Loucy (cell line): ENCODE measurements around the gene SMARCAD1.

Experiments used
- H2AFZ ChIP-seq: fragments of 200-600 bp; sonication (generic); 2 replicates; pipeline ENCODE4 v1.6.0; 2016; ENCODE audit warnings: antibody characterized with exemption, mild to moderate bottlenecking, low read length, moderate library complexity
- H3F3A ChIP-seq: fragments of 200-600 bp; 2 replicates; pipeline ENCODE4 v1.6.0; 2016; ENCODE audit warnings: antibody characterized with exemption, low read depth, mild to moderate bottlenecking
- H3K27me3 ChIP-seq: fragments of 200-600 bp; sonication (generic); 2 replicates; pipeline ENCODE4 v1.6.1; 2014; ENCODE audit warnings: low read length, mild to moderate bottlenecking; ENCODE audit not compliant: insufficient read depth, poor library complexity, severe bottlenecking
- H3K36me3 ChIP-seq: fragments of 200-600 bp; sonication (generic); 2 replicates; pipeline ENCODE4 v1.6.1; 2016; ENCODE audit warnings: low read length; ENCODE audit not compliant: insufficient read depth
- H3K4me1 ChIP-seq: fragments of 200-600 bp; sonication (generic); 2 replicates; pipeline ENCODE4 v1.5.1; 2014; ENCODE audit warnings: low read length, mild to moderate bottlenecking; ENCODE audit not compliant: insufficient read depth, poor library complexity, severe bottlenecking
- H3K4me2 ChIP-seq: fragments of 200-600 bp; sonication (generic); 2 replicates; pipeline ENCODE4 v1.6.0; 2014; ENCODE audit warnings: antibody characterized with exemption, low read length, low read depth, mild to moderate bottlenecking; ENCODE audit not compliant: poor library complexity, severe bottlenecking
- H3K4me3 ChIP-seq: fragments of 200-600 bp; sonication (generic); 2 replicates; pipeline ENCODE4 v1.5.1; 2014; ENCODE audit warnings: low read length, mild to moderate bottlenecking, mixed read lengths; ENCODE audit not compliant: poor library complexity, severe bottlenecking
- H3K79me2 ChIP-seq: fragments of 200-600 bp; sonication (generic); 2 replicates; pipeline ENCODE4 v1.6.1; 2014; ENCODE audit warnings: low read length; ENCODE audit not compliant: insufficient read depth
- H3K9ac ChIP-seq: fragments of 200-600 bp; sonication (generic); 2 replicates; pipeline ENCODE4 v1.6.0; 2014; ENCODE audit warnings: mild to moderate bottlenecking, low read depth, low read length, moderate library complexity; ENCODE audit not compliant: poor library complexity, severe bottlenecking
- H3K9me2 ChIP-seq: fragments of 200-600 bp; sonication (generic); replicated peaks from 2 replicates; pipeline ENCODE4 v1.6.1; 2016; ENCODE audit warnings: low read depth, low read length, mixed read lengths
- H3K9me3 ChIP-seq: fragments of 200-600 bp; sonication (generic); 2 replicates; pipeline ENCODE4 v1.6.1; 2014; ENCODE audit warnings: mild to moderate bottlenecking, antibody characterized with exemption, low read length, low read depth; ENCODE audit not compliant: insufficient read depth
- H4K20me1 ChIP-seq: fragments of 200-600 bp; sonication (generic); 2 replicates; pipeline ENCODE4 v1.6.0; 2014; ENCODE audit warnings: antibody characterized with exemption, low read length, mild to moderate bottlenecking; ENCODE audit not compliant: insufficient read depth, poor library complexity, severe bottlenecking
- CTCF ChIP-seq: fragments of 200-600 bp; sonication (generic); conservative IDR thresholded peaks from 2 replicates; pipeline ENCODE4 v1.5.1; 2014; ENCODE audit warnings: mild to moderate bottlenecking, antibody characterized with exemption, low read length
- EZH2phosphoT487 ChIP-seq: fragments of 200-600 bp; IDR thresholded peaks from 2 replicates; pipeline ENCODE4 v1.6.1; 2018; ENCODE audit warnings: antibody characterized with exemption, mild to moderate bottlenecking, moderate library complexity, borderline replicate concordance

The SMARCAD1 gene

GRCh38 chr4:94276204-94276603, 68.5 kb downstream of the SMARCAD1 start:
- H2AFZ ChIP-seq: no peak overlapping the region
- no peaks in the 10 kb centered on the region for H3K9me3 ChIP-seq
- H4K20me1 ChIP-seq: no peaks in the 10 kb centered on the region
- no peak overlapping the region for H3K4me2 ChIP-seq
- H3K4me3 ChIP-seq: no peak overlapping the region
- H3F3A ChIP-seq: no peaks in the 10 kb centered on the region
- no peaks in the 10 kb centered on the region for H3K27me3 ChIP-seq
- H3K9ac ChIP-seq: no peak overlapping the region
- H3K36me3 ChIP-seq: peaks cover 81% of the 10 kb centered on the region
- H3K9me2 ChIP-seq: no peaks in the 10 kb centered on the region
- no peak for TF ChIP-seq CTCF
- no peak for TF ChIP-seq EZH2phosphoT487
- no peaks in the 10 kb centered on the region for H3K79me2 ChIP-seq
- no peaks in the 10 kb centered on the region for H3K4me1 ChIP-seq

- Histone ChIP-seq H3K4me1 (no peaks in the 10 kb centered on the region), H3K9me3 (no peaks in the 10 kb centered on the region), H3K79me2 (no peaks in the 10 kb centered on the region), H3K9me2 (no peaks in the 10 kb centered on the region), H3K4me2 (no peak overlapping the region), H4K20me1 (no peaks in the 10 kb centered on the region), H3F3A (no peaks in the 10 kb centered on the region), H3K36me3 (peaks cover 78% of the 10 kb centered on the region), H2AFZ (no peak overlapping the region), H3K27me3 (no peaks in the 10 kb centered on the region), H3K4me3 (no peak overlapping the region), H3K9ac (no peak overlapping the region)
- TF ChIP-seq CTCF: no peak
- no peak for TF ChIP-seq EZH2phosphoT487
Measured at GRCh38 chr4:94277534-94277933, 69.9 kb downstream of the SMARCAD1 start.

GRCh38 chr4:94278781-94279180, 71.1 kb downstream of the SMARCAD1 start:
- Histone ChIP-seq H2AFZ (no peak overlapping the region), H3K79me2 (no peaks in the 10 kb centered on the region), H3K9me3 (no peaks in the 10 kb centered on the region), H3K4me2 (no peak overlapping the region), H3K4me1 (no peaks in the 10 kb centered on the region), H3K4me3 (no peak overlapping the region), H3K27me3 (no peaks in the 10 kb centered on the region), H3K36me3 (peaks cover 81% of the 10 kb centered on the region), H3K9ac (no peak overlapping the region), H4K20me1 (no peaks in the 10 kb centered on the region), H3F3A (no peaks in the 10 kb centered on the region), H3K9me2 (no peaks in the 10 kb centered on the region)
- TF ChIP-seq EZH2phosphoT487 (no peak), CTCF (no peak)
